ENCODE measurements around the gene BASP1.
"Not testable (repeated sequence)": the region's sequence is repeated elsewhere in the genome, so short reads cannot be mapped to it uniquely, and the experiment has no call there.

Gene BASP1

GRCh38 chr5:17257705-17258273, 40.4 kb downstream of the BASP1 start:
- no peak for DNase-seq

GRCh38 chr5:17258431-17258830, 41.0 kb downstream of the BASP1 start:
- no peak for DNase-seq

- DNase-seq = not testable (repeated sequence)
Observed at GRCh38 chr5:17259012-17259411, 41.6 kb downstream of the BASP1 start.

- DNase-seq = no peak
Observed at GRCh38 chr5:17259630-17260257, 42.3 kb downstream of the BASP1 start.

GRCh38 chr5:17260549-17260948, 43.1 kb downstream of the BASP1 start:
- DNase-seq = no peak

- no peak for DNase-seq
Observed at GRCh38 chr5:17261075-17261474, 43.6 kb downstream of the BASP1 start.

- no peak for DNase-seq
Observed at GRCh38 chr5:17265041-17265440, 47.6 kb downstream of the BASP1 start.

GRCh38 chr5:17267106-17267505, 49.7 kb downstream of the BASP1 start:
- DNase-seq = no peak

- DNase-seq = no peak
Observed at GRCh38 chr5:17269201-17269600, 51.8 kb downstream of the BASP1 start.

- DNase-seq = no peak
Observed at GRCh38 chr5:17272111-17272510, 54.7 kb downstream of the BASP1 start.

GRCh38 chr5:17275289-17276158, 58.1 kb downstream of the BASP1 start:
- no peak for DNase-seq

- no peak for DNase-seq
Observed at GRCh38 chr5:17276445-17276844, 59.0 kb downstream of the BASP1 start.

- no peak for DNase-seq
Observed at GRCh38 chr5:17277907-17278306, 60.5 kb downstream of the BASP1 start.

- no peak for DNase-seq
Observed at GRCh38 chr5:17278931-17279330, 61.5 kb downstream of the BASP1 start.

GRCh38 chr5:17279487-17279886, 62.1 kb downstream of the BASP1 start:
- DNase-seq = no peak

- DNase-seq = no peak
Observed at GRCh38 chr5:17282283-17283120, 65.1 kb downstream of the BASP1 start.

- no peak for DNase-seq
Observed at GRCh38 chr5:17283121-17283415, 65.6 kb downstream of the BASP1 start.

GRCh38 chr5:17287501-17288155, 70.2 kb downstream of the BASP1 start:
- no peak for DNase-seq

- DNase-seq = no peak
Observed at GRCh38 chr5:17288570-17288969, 71.1 kb downstream of the BASP1 start.

GRCh38 chr5:17289681-17290539, 72.5 kb downstream of the BASP1 start:
- DNase-seq = no peak

GRCh38 chr5:17290540-17290974, 73.1 kb downstream of the BASP1 start:
- no peak for DNase-seq
